DND-41 (cell line): ENCODE measurements around the gene ATF6.
A peak's percentile ranks its signal among the peaks of the same experiment; 100 is the strongest.

Experiments used
- CTCF ChIP-seq: IDR thresholded peaks from 2 replicates; pipeline ENCODE4 v1.5.1; 2012; ENCODE audit warnings: borderline replicate concordance, low read length, moderate library complexity, mild to moderate bottlenecking; ENCODE audit not compliant: poor library complexity, severe bottlenecking; ENCODE audit errors: extremely low read depth
- EZH2 ChIP-seq: IDR thresholded peaks from 3 replicates; pipeline ENCODE4 v1.6.1; 2012; ENCODE audit warnings: borderline replicate concordance, low read depth, mild to moderate bottlenecking, moderate library complexity, low read length, inconsistent platforms; ENCODE audit not compliant: severe bottlenecking

DNA sequence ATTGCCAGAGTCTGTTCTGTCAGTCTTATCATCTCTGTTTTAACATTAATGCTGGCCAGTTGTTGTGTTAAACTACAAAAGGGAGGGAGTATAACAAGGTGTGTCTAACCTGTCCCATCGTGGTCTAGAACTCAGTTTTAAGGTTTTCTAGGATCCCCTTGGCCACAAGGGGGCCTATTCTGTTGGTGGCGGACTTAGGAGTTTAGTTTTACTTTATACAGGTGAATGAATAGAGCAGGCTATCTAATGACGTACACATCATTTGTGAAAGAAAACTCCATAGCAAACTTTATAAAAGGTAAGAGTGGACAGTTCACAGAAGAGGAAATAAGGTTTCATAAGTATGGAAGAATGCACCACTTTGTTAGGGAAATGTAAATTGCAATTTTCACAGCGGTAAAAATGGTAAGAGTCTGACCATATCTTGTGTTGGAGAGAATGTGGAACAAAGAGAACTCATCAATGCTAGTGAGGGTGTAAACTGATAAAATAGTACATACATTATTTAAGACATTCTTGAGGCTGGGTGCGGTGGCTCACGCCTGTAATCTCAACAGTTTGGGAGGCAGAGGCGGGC lies 2.5 kb upstream of the ATF6 start:
- peak; percentile 69 for TF ChIP-seq CTCF
- no peak for TF ChIP-seq EZH2
